A549 treated with RU486 at 1 μM for 4 hours (cell line): Measurements from ENCODE around the gene EGLN1. TPM values are rescaled to one million over a fixed set of nuclear protein-coding genes. Genes with fewer than 3 reads are reported as not detected.

Experiments
- total RNA-seq: library from RNA; stranded (reverse); fragments of 200-300 nt; extraction: Qiagen RNA extraction; gene quantifications from 5 replicates; pipeline ENCODE4 v1.2.3, GENCODE V29; 2022; ENCODE audit warnings: low read depth

Gene EGLN1
- 37.2 to 64.7 TPM (median 54.6 TPM) in 5 replicates for total RNA-seq

DNA sequence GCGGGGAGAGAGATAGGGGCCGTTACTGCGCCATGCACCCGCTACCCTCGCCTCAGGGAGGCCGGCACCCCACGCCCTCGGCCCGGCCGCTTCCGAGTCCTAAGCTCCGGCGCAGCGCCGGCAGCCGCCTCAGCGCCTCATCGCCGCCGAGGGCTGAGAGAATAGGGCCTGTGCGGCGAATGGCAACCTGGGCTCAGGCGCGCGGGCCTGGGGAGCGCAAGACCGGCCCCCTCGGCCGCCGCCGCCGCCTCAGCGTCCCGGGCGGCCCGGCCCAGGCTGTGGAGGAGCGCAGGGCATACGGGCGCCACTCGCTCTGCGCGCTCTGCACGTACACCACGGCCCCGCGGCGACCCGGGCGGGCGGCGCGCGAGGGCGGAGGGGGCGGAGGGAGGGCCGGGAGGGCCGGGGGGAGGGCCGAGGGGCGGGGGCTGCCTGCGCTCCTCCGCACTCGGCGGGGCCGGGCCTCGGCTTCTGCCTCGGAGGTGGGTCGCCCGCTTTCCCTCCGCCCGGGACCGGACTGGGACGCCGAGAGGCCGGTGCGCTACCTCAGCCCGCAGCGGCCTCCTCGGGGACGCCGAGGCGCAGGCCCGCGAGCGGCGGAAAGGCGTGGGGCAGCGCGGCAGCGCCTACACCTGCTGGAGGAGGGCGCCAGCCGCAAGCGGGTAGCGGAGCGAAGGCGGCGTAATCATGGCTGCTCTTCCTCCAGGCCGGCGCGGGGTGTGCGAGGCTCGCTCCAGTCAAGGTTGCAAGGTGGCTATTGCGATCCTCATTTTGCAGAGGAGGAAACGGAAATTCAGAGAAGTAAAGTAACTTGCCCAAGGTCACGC is at the start of gene EGLN1:
Gene EGLN1, minus strand, starts transcription at position 317 of the 827 bp plus-strand sequence. CDS start 399 bp downstream, outside the sequence.

GRCh38 chr1:231338270-231339128 is 83.6 kb downstream of the EGLN1 start, which contains the start of gene SPRTN:
Gene SPRTN, plus strand, starts transcription at chr1:231338293. Its CDS starts 91 bp downstream, at chr1:231338384.

DNA sequence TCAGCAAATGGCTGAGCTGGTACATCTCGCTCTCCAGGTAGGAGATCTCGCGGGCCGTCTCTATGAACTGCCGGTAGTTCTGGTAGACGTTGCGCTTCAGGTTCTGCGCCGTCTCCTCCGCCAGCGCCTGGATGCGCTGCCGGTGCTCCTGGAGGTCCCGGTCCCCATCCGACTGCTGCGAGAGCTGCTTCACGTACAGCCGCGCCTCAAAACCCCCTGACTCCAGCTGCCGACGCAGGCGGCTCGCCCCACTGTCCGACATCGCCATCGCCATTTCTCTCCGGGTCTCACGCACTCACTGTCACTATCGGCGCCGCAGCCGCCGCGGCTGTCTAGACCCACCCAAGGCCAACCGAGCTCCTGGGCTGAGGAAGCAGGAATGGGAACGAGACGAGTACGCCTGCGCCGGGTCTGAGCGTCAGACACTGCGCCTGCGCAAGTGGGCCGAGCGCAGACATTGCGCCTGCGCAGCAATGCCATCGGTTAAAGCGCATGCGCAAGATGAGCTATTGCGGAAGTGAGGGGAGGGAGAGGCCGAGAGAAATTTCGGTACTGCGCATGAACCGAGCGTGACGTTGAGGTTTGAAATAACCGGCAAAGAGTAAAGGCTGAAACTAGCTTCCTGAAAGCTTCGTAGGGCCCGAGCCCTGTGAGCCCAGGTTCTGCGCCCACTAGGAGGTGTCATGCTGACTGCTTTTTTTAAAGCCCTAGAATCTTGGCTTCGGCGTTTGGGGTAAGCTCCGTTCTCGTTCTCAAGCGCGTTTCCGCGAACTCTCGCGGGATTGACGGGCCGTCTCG is 84.4 kb downstream of the EGLN1 start, which contains the start of gene EXOC8:
Gene EXOC8, minus strand, starts transcription at position 381 of the 798 bp plus-strand sequence. Its CDS starts 107 bp downstream, at position 274.

Other genes starting within 250 kb of the EGLN1 start
- gene GNPAT, start 181.1 kb downstream of the EGLN1 start, total RNA-seq: 32.0 to 39.3 TPM (median 37.3 TPM) in 5 replicates
- 4.4 to 9.1 TPM (median 8.2 TPM) in 5 replicates for gene EXOC8, start 84.4 kb downstream of the EGLN1 start, total RNA-seq
- gene SPRTN, start 84.0 kb downstream of the EGLN1 start, total RNA-seq: 12.6 to 15.9 TPM (median 13.2 TPM) in 5 replicates
- 20.8 to 50.0 TPM (median 38.6 TPM) in 5 replicates for gene TSNAX, start 106.4 kb upstream of the EGLN1 start, total RNA-seq
- 0.10 to 0.21 TPM (median 0.18 TPM) in 5 replicates for gene DISC1, start 204.5 kb upstream of the EGLN1 start, total RNA-seq